HepG2 (cell line): ENCODE data around the gene GPER1. TPM values are rescaled to one million over a fixed set of nuclear protein-coding genes. Genes with fewer than 3 reads are reported as not detected.

ENCODE experiments used
- ATF7-NPFF ChIP-seq: sonication (generic); formaldehyde crosslinking; IDR thresholded peaks from 2 replicates; pipeline ENCODE4 v1.8.1; 2023; ENCODE audit warnings: mild to moderate bottlenecking, low read depth, missing genetic modification reagents, moderate library complexity
- CHD2 ChIP-seq: IDR thresholded peaks from 2 replicates; pipeline ENCODE4 v1.6.1; 2011; ENCODE audit warnings: low read depth, low read length, improper control_type of control experiment
- CREM ChIP-seq, 2 experiments: sonication (generic) in 1 of 2; formaldehyde crosslinking in 1 of 2; IDR thresholded peaks; 2 replicates each; pipeline versions ENCODE4 v1.4.0 to v1.6.1; 2016 to 2020; ENCODE audit warnings: antibody characterized with exemption in 1 of 2, mild to moderate bottlenecking in 1 of 2, missing genetic modification reagents in 1 of 2
- FOXP1 ChIP-seq, 2 experiments: fragments of 450-650 bp in 1 of 2; IDR thresholded peaks; 2 replicates each; pipeline ENCODE4 v1.6.1; 2017 to 2018; ENCODE audit warnings: antibody characterized with exemption in 1 of 2
- GPN1 ChIP-seq: sonication (generic); formaldehyde crosslinking; IDR thresholded peaks from 2 replicates; pipeline ENCODE4 v1.5.1; 2020; ENCODE audit warnings: missing genetic modification reagents, borderline replicate concordance
- KLF12 ChIP-seq: sonication (generic); formaldehyde crosslinking; IDR thresholded peaks from 2 replicates; pipeline ENCODE4 v1.4.0; 2020; ENCODE audit warnings: missing genetic modification reagents, borderline replicate concordance
- MTA1 ChIP-seq: sonication (generic); formaldehyde crosslinking; IDR thresholded peaks from 2 replicates; pipeline ENCODE4 v1.4.0; 2020; ENCODE audit warnings: missing genetic modification reagents, mild to moderate bottlenecking, borderline replicate concordance
- MTERF4 ChIP-seq: sonication (generic); formaldehyde crosslinking; IDR thresholded peaks from 2 replicates; pipeline ENCODE4 v1.8.0; 2023; ENCODE audit warnings: mild to moderate bottlenecking, missing genetic modification reagents
- POLR2A ChIP-seq, 2 experiments: IDR thresholded peaks; 2 replicates each; pipeline ENCODE4 v1.6.1; 2011; ENCODE audit warnings: low read depth in 2 of 2, low read length in 2 of 2, mild to moderate bottlenecking in 1 of 2, moderate library complexity in 1 of 2; ENCODE audit not compliant: insufficient read depth in 1 of 2
- PPARG ChIP-seq: conservative IDR thresholded peaks from 2 replicates; pipeline ENCODE4 v1.6.1; 2016; ENCODE audit warnings: missing biosample characterization, missing genetic modification reagents
- PRMT3 ChIP-seq: sonication (generic); formaldehyde crosslinking; IDR thresholded peaks from 2 replicates; pipeline ENCODE4 v1.8.1; 2022; ENCODE audit warnings: low read depth, mild to moderate bottlenecking, moderate library complexity, missing genetic modification reagents, borderline replicate concordance
- SMAD1 ChIP-seq: sonication (generic); formaldehyde crosslinking; IDR thresholded peaks from 2 replicates; pipeline ENCODE4 v1.4.0; 2020; ENCODE audit warnings: missing genetic modification reagents, low read depth, mild to moderate bottlenecking, borderline replicate concordance
- SRSF4 ChIP-seq: fragments of 200-400 bp; formaldehyde crosslinking; IDR thresholded peaks from one replicate; pipeline ENCODE4 v1.6.1; 2018; ENCODE audit warnings: mild to moderate bottlenecking, low read depth, low read length, moderate library complexity; ENCODE audit not compliant: poor library complexity, severe bottlenecking
- TBX2 ChIP-seq: sonication (generic); formaldehyde crosslinking; IDR thresholded peaks from 2 replicates; pipeline ENCODE4 v1.5.0; 2020; ENCODE audit warnings: missing genetic modification reagents, mild to moderate bottlenecking, borderline replicate concordance
- ZBTB2 ChIP-seq: sonication (generic); formaldehyde crosslinking; IDR thresholded peaks from 2 replicates; pipeline ENCODE4 v1.8.0; 2022; ENCODE audit warnings: low read depth, missing genetic modification reagents
- ZNF274 ChIP-seq: sonication (generic); formaldehyde crosslinking; IDR thresholded peaks from 2 replicates; pipeline ENCODE4 v1.5.1; 2020; ENCODE audit warnings: mild to moderate bottlenecking, missing genetic modification reagents
- ZNF33A ChIP-seq: sonication (generic); formaldehyde crosslinking; IDR thresholded peaks from 2 replicates; pipeline ENCODE4 v1.5.1; 2020; ENCODE audit warnings: missing genetic modification reagents, mild to moderate bottlenecking, moderate library complexity, borderline replicate concordance
- ZNF383 ChIP-seq: sonication (generic); formaldehyde crosslinking; IDR thresholded peaks from 2 replicates; pipeline ENCODE4 v1.4.0; 2020; ENCODE audit warnings: missing genetic modification reagents, mild to moderate bottlenecking, borderline replicate concordance
- ZNF512 ChIP-seq: sonication (generic); formaldehyde crosslinking; IDR thresholded peaks from 2 replicates; pipeline ENCODE4 v1.4.0; 2020; ENCODE audit warnings: mild to moderate bottlenecking, missing genetic modification reagents
- ZNF580 ChIP-seq: IDR thresholded peaks from 2 replicates; pipeline ENCODE4 v1.6.1; 2016; ENCODE audit warnings: low read depth, borderline replicate concordance
- ZNF644 ChIP-seq: IDR thresholded peaks from 2 replicates; pipeline ENCODE4 v1.6.1; 2016; ENCODE audit warnings: low read depth
- ZSCAN12 ChIP-seq: sonication (generic); formaldehyde crosslinking; IDR thresholded peaks from 2 replicates; pipeline ENCODE4 v1.9.0; 2021; ENCODE audit warnings: mild to moderate bottlenecking, missing genetic modification reagents
- ZSCAN5A ChIP-seq: sonication (generic); formaldehyde crosslinking; IDR thresholded peaks from 2 replicates; pipeline ENCODE4 v1.8.0; 2022; ENCODE audit warnings: mild to moderate bottlenecking, missing genetic modification reagents, borderline replicate concordance
- ZZZ3 ChIP-seq: sonication (generic); formaldehyde crosslinking; IDR thresholded peaks from 2 replicates; pipeline ENCODE4 v1.4.0; 2020; ENCODE audit warnings: missing genetic modification reagents, mild to moderate bottlenecking, borderline replicate concordance
- polyA plus RNA-seq, 8 experiments: library from polyadenylated mRNA; depleted of rRNA in 3 of 8; stranded (reverse) in 7 of 8; unstranded in 1 of 8; fragments of >200 nt; fragmentation: Illumina TruSeq in 4 of 8; extraction: Trizol in 4 of 8; gene quantifications; 2 replicates each; pipeline versions ENCODE4 v1.2.1 to v1.2.3, GENCODE V29; 2011 to 2016; ENCODE audit warnings: low read depth in 4 of 8, missing spikeins in 1 of 8, mixed read lengths in 1 of 8; ENCODE audit not compliant: insufficient read depth in 1 of 8
- total RNA-seq, 5 experiments: library from RNA; depleted of rRNA; stranded (reverse); fragments of >200 nt; fragmentation: Illumina TruSeq; extraction: Trizol; gene quantifications; 2 replicates each; pipeline ENCODE4 v1.2.3, GENCODE V29; 2016; ENCODE audit warnings: low read depth in 1 of 5

The GPER1 gene
- total and polyA plus RNA-seq, 2 of the 13 experiments (the other 11 are each of a cell fraction or from before 2014, with no cell fraction given) = 12.7 to 19.7 TPM

- TF ChIP-seq CREM (IDR thresholded peaks at IDR 0.05) (no peak), CREM (CRISPR knock-in tag; IDR thresholded peaks at IDR 0.05) (no peak), ZSCAN12 (CRISPR knock-in tag) (no peak), ZNF644 (CRISPR knock-in tag) (no peak), CHD2 (no peak), MTERF4 (no peak), PPARG (0 out of 2 replicates have a peak, but pooled peaks have one; percentile 28), PRMT3 (no peak), SMAD1 (CRISPR knock-in tag) (no peak), ZNF512 (CRISPR knock-in tag) (no peak), ZSCAN5A (CRISPR knock-in tag) (no peak), ZNF383 (CRISPR knock-in tag) (no peak), ZNF33A (CRISPR knock-in tag) (no peak), ZNF274 (CRISPR knock-in tag) (no peak; the same call in 1 of the 2 replicates), TBX2 (CRISPR knock-in tag) (peak; percentile 54; the same call in 1 of the 2 replicates), KLF12 (no peak), GPN1 (0 out of 2 replicates have a peak, but pooled peaks have one; percentile 58), POLR2A (IDR thresholded peaks at IDR 0.05; ENCODE audit: insufficient read depth in 1 of 2, low read depth in 2 of 2, low read length in 2 of 2) (no peak), SRSF4 (no peak), ATF7-NPFF (CRISPR knock-in tag) (no peak), ZZZ3 (CRISPR knock-in tag) (no peak), ZNF580 (CRISPR knock-in tag) (no peak), FOXP1 (IDR thresholded peaks at IDR 0.05) (no peak), FOXP1 (CRISPR knock-in tag; IDR thresholded peaks at IDR 0.05) (no peak), ZBTB2 (CRISPR knock-in tag) (no peak), MTA1 (CRISPR knock-in tag) (no peak)
Measured at GRCh38 chr7:1065585-1066241, 22.2 kb upstream of the GPER1 start (continued).
